Measurements from ENCODE around the gene ABCB11. TPM values are rescaled to one million over a fixed set of nuclear protein-coding genes. Genes with fewer than 3 reads are reported as not detected.
"Not testable (repeated sequence)": the region's sequence is repeated elsewhere in the genome, so short reads cannot be mapped to it uniquely, and the experiment has no call there.

Gene ABCB11
- total and polyA plus RNA-seq, 3 experiments from 2014 or later: not detected

DNA sequence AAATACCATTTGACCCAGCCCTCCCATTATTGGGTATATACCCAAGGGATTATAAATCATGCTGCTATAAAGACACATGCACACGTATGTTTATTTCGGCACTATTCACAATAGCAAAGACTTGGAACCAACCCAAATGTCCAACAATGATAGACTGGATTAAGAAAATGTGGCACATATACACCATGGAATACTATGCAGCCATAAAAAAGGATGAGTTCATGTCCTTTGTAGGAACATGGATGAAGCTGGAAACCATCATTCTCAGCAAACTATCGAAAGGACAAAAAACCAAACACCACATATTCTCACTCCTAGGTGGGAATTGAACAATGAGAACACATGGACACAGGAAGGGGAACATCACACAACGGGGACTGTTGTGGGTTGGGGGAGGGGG lies 160.3 kb downstream of the ABCB11 start:
- H3K27ac ChIP-seq (ENCODE audit: low read depth, low read length); POLR2A ChIA-PET; H3K36me3 Mint-ChIP-seq; H3K27me3 ChIP-seq (ENCODE audit: insufficient read depth, low read length, poor library complexity, severe bottlenecking); H3K9me3 ChIP-seq (ENCODE audit: low read length); CTCF ChIA-PET; DNase-seq; H3K4me3 Mint-ChIP-seq; H3K4me3 ChIP-seq (ENCODE audit: low read length); H3K27me3 Mint-ChIP-seq; H3K36me3 ChIP-seq (ENCODE audit: insufficient read depth, low read length); H3K4me1 ChIP-seq (ENCODE audit: insufficient read depth, low read length); H3K9me3 Mint-ChIP-seq: not testable (repeated sequence)
- peaks cover 0 to 11% (median 5%) of the 10 kb centered on the region in 3 donors for H3K4me1 Mint-ChIP-seq
- peak overlapping the region in 1 of 8 donors; percentile 50 for H3K27ac Mint-ChIP-seq

Other genes with a start within 250 kb of the ABCB11 start
- gene NOSTRIN, start 228.7 kb downstream of the ABCB11 start, total RNA-seq: not detected
- not detected for gene NOSTRIN, start 228.7 kb downstream of the ABCB11 start, polyA plus RNA-seq
- 10 to 100 TPM; 24.1 to 27.7 TPM for gene SPC25, start 140.9 kb downstream of the ABCB11 start, total RNA-seq
- not detected for gene SPC25, start 140.9 kb downstream of the ABCB11 start, polyA plus RNA-seq
- not detected for gene G6PC2, start 130.0 kb downstream of the ABCB11 start, total RNA-seq
- gene G6PC2, start 130.0 kb downstream of the ABCB11 start, polyA plus RNA-seq: not detected
- under 1 TPM; 0.20 to 0.37 TPM for gene DHRS9, start 38.2 kb upstream of the ABCB11 start, total RNA-seq
- not detected for gene DHRS9, start 38.2 kb upstream of the ABCB11 start, polyA plus RNA-seq

Measured in CD8-positive, alpha-beta memory T cell (primary cell).